HCT116 (cell line): Measurements from ENCODE around the gene SMPDL3B. TPM values are rescaled to one million over a fixed set of nuclear protein-coding genes. Genes with fewer than 3 reads are reported as not detected.

Experiments
- ATAC-seq: fragments of 200-7000 bp; cut with Tn5 transposase; 2 replicates; pipeline ENCODE4 v1.9.1; 2020; ENCODE audit warnings: mild to moderate bottlenecking, moderate library complexity
- BruUV-seq: library from RNA; stranded (reverse); fragments of 400-500 nt; replicated peaks from 2 replicates; lab custom pipeline; 2021; lab: Mats Ljungman, UMichigan
- CTCF ChIA-PET: fragments of 300-600 bp; sonication (Branson Sonifier 250); formaldehyde crosslinking; loops from one replicate; lab custom pipeline; 2021; ENCODE audit warnings: antibody characterized with exemption; lab: Charles Lee
- POLR2A ChIA-PET: fragments of 300-600, 350-600 bp; sonication (Branson Sonifier 250); formaldehyde crosslinking; loops from one replicate; lab custom pipeline; 2021; ENCODE audit warnings: antibody characterized with exemption; lab: Charles Lee
- RAD21 ChIA-PET, 2 experiments: fragments of 300-600 bp; sonication (Branson Sonifier 250); formaldehyde crosslinking; loops; one replicate each; lab custom pipeline; 2023; ENCODE audit warnings: low total read pairs in 2 of 2; ENCODE audit not compliant: uncharacterized antibody in 2 of 2, unreplicated experiment in 2 of 2, low non-redundant PET in 1 of 2; lab: Charles Lee
- DNase-seq: peaks from one replicate; pipeline ENCODE4 v3.0.0-alpha.2; 2010; ENCODE audit warnings: low read depth, low spot score
- H2AFZ ChIP-seq: fragments of 200-600 bp; shearing (Covaris generic), sonication (generic); 2 replicates; pipeline ENCODE4 v1.6.1; 2017; ENCODE audit warnings: low read depth, mixed run types, mixed read lengths, antibody characterized with exemption, low read length; ENCODE audit not compliant: poor library complexity, severe bottlenecking
- H3K27ac ChIP-seq: 2 replicates; pipeline ENCODE4 v1.5.1; 2012; ENCODE audit warnings: low read depth, low read length
- H3K27me3 ChIP-seq: fragments of 200-600 bp; sonication (generic); 2 replicates; pipeline ENCODE4 v1.6.1; 2016; ENCODE audit warnings: mixed run types, low read length, mixed read lengths; ENCODE audit not compliant: insufficient read depth
- H3K36me3 ChIP-seq, 2 experiments: fragments of 200-500 bp in 1 of 2; fragments of 200-600 bp in 1 of 2; sonication (Bioruptor generic) in 1 of 2; sonication (generic) in 1 of 2; 2 replicates each; pipeline versions ENCODE4 v1.5.1 to v1.6.1; 2014 to 2016; ENCODE audit warnings: low read length in 2 of 2, inconsistent platforms in 1 of 2, mixed read lengths in 1 of 2, mixed run types in 1 of 2; ENCODE audit not compliant: insufficient read depth in 2 of 2, control insufficient read depth in 1 of 2
- H3K4me1 ChIP-seq, 2 experiments: fragments of 200-600 bp in 1 of 2; sonication (generic) in 1 of 2; 2 replicates each; pipeline versions ENCODE4 v1.5.1 to v1.6.1; 2012 to 2017; ENCODE audit warnings: low read length in 2 of 2, inconsistent platforms in 1 of 2, mild to moderate bottlenecking in 1 of 2, mixed read lengths in 1 of 2, mixed run types in 1 of 2, moderate library complexity in 1 of 2; ENCODE audit not compliant: insufficient read depth in 2 of 2, control insufficient read depth in 1 of 2
- H3K4me2 ChIP-seq: fragments of 200-600 bp; sonication (generic); 2 replicates; pipeline ENCODE4 v1.6.1; 2017; ENCODE audit warnings: mixed run types, low read length, mixed read lengths
- H3K4me3 ChIP-seq, 2 experiments: fragments of 200-600 bp in 1 of 2; sonication (generic) in 1 of 2; replicated peaks in 1 of 2; 2 replicates each; pipeline ENCODE4 v1.5.1; 2011 to 2016; ENCODE audit warnings: low read length in 2 of 2, control low read depth in 1 of 2, low read depth in 1 of 2, mild to moderate bottlenecking in 1 of 2, mixed read lengths in 1 of 2, mixed run types in 1 of 2
- H3K79me2 ChIP-seq: fragments of 200-600 bp; sonication (generic); 2 replicates; pipeline ENCODE4 v1.6.1; 2017; ENCODE audit warnings: mild to moderate bottlenecking, mixed run types, low read length, moderate library complexity, mixed read lengths; ENCODE audit not compliant: insufficient read depth
- H3K9ac ChIP-seq: fragments of 200-600 bp; sonication (generic); 2 replicates; pipeline ENCODE4 v1.6.1; 2016; ENCODE audit warnings: low read length, mixed read lengths
- H3K9me2 ChIP-seq: fragments of 200-600 bp; sonication (generic), shearing (Covaris generic); 2 replicates; pipeline ENCODE4 v1.6.1; 2017; ENCODE audit warnings: mixed run types, mild to moderate bottlenecking, moderate library complexity; ENCODE audit not compliant: insufficient read depth
- H3K9me3 ChIP-seq, 2 experiments: fragments of 200-500 bp in 1 of 2; fragments of 200-600 bp in 1 of 2; sonication (Bioruptor generic) in 1 of 2; sonication (generic) in 1 of 2; 2 replicates each; pipeline ENCODE4 v1.6.1; 2014 to 2017; ENCODE audit warnings: low read length in 2 of 2, mixed read lengths in 2 of 2, inconsistent platforms in 1 of 2, low read depth in 1 of 2, mild to moderate bottlenecking in 1 of 2, mixed run types in 1 of 2, moderate library complexity in 1 of 2; ENCODE audit not compliant: control insufficient read depth in 1 of 2, insufficient read depth in 1 of 2
- H4K20me1 ChIP-seq: fragments of 200-600 bp; sonication (generic), shearing (Covaris generic); 2 replicates; pipeline ENCODE4 v1.6.1; 2017; ENCODE audit warnings: mixed run types, mild to moderate bottlenecking, moderate library complexity; ENCODE audit not compliant: insufficient read depth
- CEBPB ChIP-seq: IDR thresholded peaks from 2 replicates; pipeline ENCODE4 v1.6.1; 2012; ENCODE audit warnings: low read depth
- EGR1 ChIP-seq: IDR thresholded peaks from 2 replicates; pipeline ENCODE4 v1.6.1; 2012; ENCODE audit warnings: low read depth
- EZH2 ChIP-seq: fragments of 200-600 bp; sonication (generic); IDR thresholded peaks from 2 replicates; pipeline ENCODE4 v1.6.1; 2017; ENCODE audit warnings: antibody characterized with exemption, mixed run types
- EZH2phosphoT487 ChIP-seq: fragments of 200-600 bp; IDR thresholded peaks from 2 replicates; pipeline ENCODE4 v1.6.1; 2018; ENCODE audit warnings: antibody characterized with exemption, borderline replicate concordance
- SIN3A ChIP-seq: IDR thresholded peaks from 2 replicates; pipeline ENCODE4 v1.6.1; 2012; ENCODE audit warnings: low read depth
- ZNF274 ChIP-seq: fragments of 200-500 bp; sonication (Bioruptor generic); IDR thresholded peaks from 2 replicates; pipeline ENCODE4 v1.6.1; 2014; ENCODE audit warnings: mild to moderate bottlenecking, low read depth, low read length, inconsistent platforms
- intact Hi-C: fragments of 100-400 bp; cut with micrococcal nuclease; formaldehyde crosslinking; loops from 2 replicates; pipeline ENCODE4 v1.10.0; 2022
- total RNA-seq: library from RNA; stranded (reverse); gene quantifications from one replicate; pipeline ENCODE4 v1.2.1, GENCODE V29; 2021; ENCODE audit not compliant: unreplicated experiment
- TF ChIP-seq, protein P1 (sequence below): IDR thresholded peaks from 2 replicates; pipeline ENCODE4 v1.6.1; 2012
- TF ChIP-seq, protein P2 (sequence below): IDR thresholded peaks from 2 replicates; pipeline ENCODE4 v1.6.1; 2012; ENCODE audit warnings: low read depth

SMPDL3B gene
- total RNA-seq, 1 experiment from 2014 or later: 16.4 TPM

DNA sequence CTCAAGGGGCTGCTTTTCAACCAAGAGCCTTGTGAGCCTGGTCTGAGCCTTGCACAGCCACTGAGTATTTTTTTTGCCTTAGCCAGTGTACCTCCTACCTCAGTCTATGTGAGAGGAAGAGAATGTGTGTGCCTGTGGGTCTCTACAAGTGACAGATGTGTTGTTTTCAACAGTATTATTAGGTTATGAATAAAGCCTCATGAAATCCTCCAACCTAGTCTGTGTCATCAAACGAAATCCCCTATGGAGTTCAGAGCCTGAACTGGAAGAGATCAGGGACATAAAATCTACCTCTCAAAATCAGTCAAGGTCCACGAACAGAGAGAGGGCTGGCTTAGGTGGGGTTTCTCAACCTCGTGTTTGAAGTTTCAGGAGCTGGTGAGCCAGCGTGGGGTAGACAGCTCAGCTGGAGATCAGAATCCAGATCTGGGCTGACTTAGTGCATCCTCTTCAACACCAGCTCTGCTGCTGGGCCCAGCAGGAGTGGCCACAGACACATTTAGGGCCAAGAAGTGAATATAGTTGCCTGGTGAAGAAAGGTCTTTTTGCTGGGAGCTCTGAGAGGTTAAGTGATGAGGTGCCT is 33.2 kb downstream of the SMPDL3B start:
- TF ChIP-seq ZNF274 (no peak), SIN3A (no peak), EZH2 (no peak), EGR1 (no peak), CEBPB (no peak), EZH2phosphoT487 (no peak)
- TF ChIP-seq, protein P1, sequence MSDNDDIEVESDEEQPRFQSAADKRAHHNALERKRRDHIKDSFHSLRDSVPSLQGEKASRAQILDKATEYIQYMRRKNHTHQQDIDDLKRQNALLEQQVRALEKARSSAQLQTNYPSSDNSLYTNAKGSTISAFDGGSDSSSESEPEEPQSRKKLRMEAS: no peak
- TF ChIP-seq, protein P2, sequence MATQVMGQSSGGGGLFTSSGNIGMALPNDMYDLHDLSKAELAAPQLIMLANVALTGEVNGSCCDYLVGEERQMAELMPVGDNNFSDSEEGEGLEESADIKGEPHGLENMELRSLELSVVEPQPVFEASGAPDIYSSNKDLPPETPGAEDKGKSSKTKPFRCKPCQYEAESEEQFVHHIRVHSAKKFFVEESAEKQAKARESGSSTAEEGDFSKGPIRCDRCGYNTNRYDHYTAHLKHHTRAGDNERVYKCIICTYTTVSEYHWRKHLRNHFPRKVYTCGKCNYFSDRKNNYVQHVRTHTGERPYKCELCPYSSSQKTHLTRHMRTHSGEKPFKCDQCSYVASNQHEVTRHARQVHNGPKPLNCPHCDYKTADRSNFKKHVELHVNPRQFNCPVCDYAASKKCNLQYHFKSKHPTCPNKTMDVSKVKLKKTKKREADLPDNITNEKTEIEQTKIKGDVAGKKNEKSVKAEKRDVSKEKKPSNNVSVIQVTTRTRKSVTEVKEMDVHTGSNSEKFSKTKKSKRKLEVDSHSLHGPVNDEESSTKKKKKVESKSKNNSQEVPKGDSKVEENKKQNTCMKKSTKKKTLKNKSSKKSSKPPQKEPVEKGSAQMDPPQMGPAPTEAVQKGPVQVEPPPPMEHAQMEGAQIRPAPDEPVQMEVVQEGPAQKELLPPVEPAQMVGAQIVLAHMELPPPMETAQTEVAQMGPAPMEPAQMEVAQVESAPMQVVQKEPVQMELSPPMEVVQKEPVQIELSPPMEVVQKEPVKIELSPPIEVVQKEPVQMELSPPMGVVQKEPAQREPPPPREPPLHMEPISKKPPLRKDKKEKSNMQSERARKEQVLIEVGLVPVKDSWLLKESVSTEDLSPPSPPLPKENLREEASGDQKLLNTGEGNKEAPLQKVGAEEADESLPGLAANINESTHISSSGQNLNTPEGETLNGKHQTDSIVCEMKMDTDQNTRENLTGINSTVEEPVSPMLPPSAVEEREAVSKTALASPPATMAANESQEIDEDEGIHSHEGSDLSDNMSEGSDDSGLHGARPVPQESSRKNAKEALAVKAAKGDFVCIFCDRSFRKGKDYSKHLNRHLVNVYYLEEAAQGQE: no peak
- H3K36me3 ChIP-seq: peaks cover 0 to 5% of the 10 kb centered on the region in 2 experiments; a peak in 1 of 4 replicates
- H3K4me1 ChIP-seq: peaks cover 26 to 41% of the 10 kb centered on the region in 2 experiments
- ChIA-PET RAD21 (no interaction called here), POLR2A (interaction anchor here (1.0 kb wide), 1 partner anchor 8 kb away, joined by 3 read pairs; the partner anchor contains the start of gene XKR8), CTCF (interaction anchor here (1.1 kb wide), 1 partner anchor 8 kb away, joined by 4 read pairs; the partner anchor contains the start of gene XKR8)
- no peak overlapping the region for H3K4me3 ChIP-seq
- ATAC-seq (no peak), DNase-seq (no peak)
- H3K4me2 ChIP-seq: peak overlapping the region; percentile 58
- H3K9ac ChIP-seq: peak overlapping the region; percentile 30
- H4K20me1 ChIP-seq: no peaks in the 10 kb centered on the region
- intact Hi-C loops: no loop called here
- no peaks in the 10 kb centered on the region for H3K9me3 ChIP-seq
- no peaks in the 10 kb centered on the region for H3K27me3 ChIP-seq
- H3K27ac ChIP-seq: no peak overlapping the region
- H3K9me2 ChIP-seq: no peaks in the 10 kb centered on the region
- no peaks in the 10 kb centered on the region for H3K79me2 ChIP-seq
- BruUV-seq: no TSS peak
- no peak overlapping the region for H2AFZ ChIP-seq
